Measurements from ENCODE around the gene C10orf120.

- TF ChIP-seq CTCF (IDR thresholded peaks at IDR 0.05): no peak
- TF ChIP-seq EP300 (IDR thresholded peaks at IDR 0.05): no peak
Observed at GRCh38 chr10:122696687-122697086, 3.0 kb downstream of the C10orf120 start.

Measured in tibial nerve (tissue), 4 donors.